Pancreas (tissue), 10 donors: ENCODE results near the gene COL13A1. TPM values are rescaled to one million over a fixed set of nuclear protein-coding genes. Genes with fewer than 3 reads are reported as not detected.
A peak's percentile ranks its signal among the peaks of the same experiment; 100 is the strongest.

Experiments
- ATAC-seq, 4 donors: fragments of 200-7000 bp; cut with Tn5 transposase; one replicate each; pipeline versions ENCODE4 v1.8.0 to v1.9.1; 2020; ENCODE audit warnings: mild to moderate bottlenecking in 4 of 4, moderate library complexity in 4 of 4
- DNase-seq, 6 donors: peaks; one replicate each; pipeline ENCODE4 v3.0.0-alpha.2; 2020
- FAIRE-seq: peaks from 2 replicates; lab custom pipeline; 2012; peaks lifted over from hg19 to GRCh38; lab: Jason Lieb, UNC
- H3K27ac ChIP-seq, 4 donors: fragments of 200-600 bp; sonication (generic); 1 replicate in 3 of 4; 2 replicates in 1 of 4; pipeline versions ENCODE4 v1.5.0 to v1.8.0; 2020
- H3K27me3 ChIP-seq, 4 donors: fragments of 200-600 bp; one replicate each; pipeline ENCODE4 v1.8.0; 2021
- H3K36me3 ChIP-seq, 3 donors: fragments of 200-600 bp; sonication (generic) in 1 of 3; one replicate each; pipeline versions ENCODE4 v1.5.0 to v1.8.0; 2020 to 2021
- H3K4me1 ChIP-seq, 3 donors: fragments of 200-600 bp; one replicate each; pipeline ENCODE4 v1.8.0; 2021
- H3K4me3 ChIP-seq, 4 donors: fragments of 200-600 bp; sonication (generic) in 2 of 4; one replicate each; pipeline versions ENCODE4 v1.5.0 to v1.8.0; 2020 to 2021
- H3K9me3 ChIP-seq, 4 donors: fragments of 200-600 bp; one replicate each; pipeline ENCODE4 v1.8.0; 2021
- CTCF ChIP-seq, 4 donors: fragments of 200-600 bp; sonication (generic) in 3 of 4; IDR thresholded peaks; one replicate each; pipeline versions ENCODE4 v1.5.0 to v1.8.0; 2021; ENCODE audit warnings: antibody characterized with exemption in 4 of 4
- WGBS, 2 donors: extraction: QIAGEN DNeasy Blood & Tissue Kit; methylation state at CpG; one replicate each; pipeline ENCODE4 v1.1.7; 2013; 5-methylcytosine and 5-hydroxymethylcytosine counted together
- intact Hi-C, 3 donors: fragments of 100-400 bp; cut with DNase I; formaldehyde crosslinking; loops; one replicate each; pipeline versions ENCODE4 v1.11.1 to v1.14.2; 2022
- polyA plus RNA-seq, 2 donors: library from polyadenylated mRNA; stranded (reverse); fragments of 200-250 nt; gene quantifications; one replicate each; pipeline ENCODE4 v1.2.3, GENCODE V29; 2013
- total RNA-seq, 6 donors: library from RNA; stranded (reverse); fragmentation: NEBNext Ultra II Directional in 4 of 6; extraction: Animal tissue kit (Norgen Biotek cat#: 25700) in 4 of 6; gene quantifications; one replicate each; pipeline versions ENCODE4 v1.2.1 to v1.2.4, GENCODE V29; 2021 to 2023
- donor health status: healthy with polysubstance abuse.
- donor health status: DM: no; HTN: no; CAD: no; lungs with moderate emphysema.
- donor health status: DM: no; HTN: no; CAD: no.
- donor health status: control.
- donor health status: control.
- donor health status: Bipolar disorder and iron deficiency.
- donor health status: DM: yes; HTN: yes; CAD: no.
- donor health status: DM: no; HTN: no; CAD: no.
- donor health status: DM: no; HTN: no; CAD: no.
- donor health status: DM: yes; HTN: yes; CAD: no.

The COL13A1 gene
- total and polyA plus RNA-seq, 8 donors, result 0.35 to 11.7 (median 0.92) TPM

- Histone ChIP-seq H3K4me3 (no peak overlapping the region), H3K9me3 (no peaks in the 10 kb centered on the region), H3K27me3 (no peaks in the 10 kb centered on the region), H3K36me3 (no peaks in the 10 kb centered on the region), H3K27ac (no peak overlapping the region), H3K4me1 (no peaks in the 10 kb centered on the region)
- peak in 2 of 4 donors; percentile 17 to 36 for TF ChIP-seq CTCF (IDR thresholded peaks at IDR 0.05)
- intact Hi-C loops, result no loop called here
- 74 to 75% methylated on average over 8 of the region's 8 CpGs for WGBS, 2 donors
- ATAC-seq (no peak), FAIRE-seq (no peak), DNase-seq (no peak)
Measured at GRCh38 chr10:69885379-69886013, 83.8 kb downstream of the COL13A1 start.

GRCh38 chr10:69888882-69889584 is 87.3 kb downstream of the COL13A1 start:
- no peak for TF ChIP-seq CTCF (IDR thresholded peaks at IDR 0.05)
- Histone ChIP-seq H3K4me1 (no peaks in the 10 kb centered on the region), H3K27me3 (no peaks in the 10 kb centered on the region), H3K9me3 (no peaks in the 10 kb centered on the region), H3K36me3 (no peaks in the 10 kb centered on the region), H3K4me3 (no peak overlapping the region), H3K27ac (no peak overlapping the region)
- FAIRE-seq, result no peak
- no peak for DNase-seq
- intact Hi-C loops, result no loop called here
- WGBS, 2 donors, result 73 to 80% methylated on average over 12 of the region's 12 CpGs
- ATAC-seq, result no peak

GRCh38 chr10:69890065-69890847 is 88.5 kb downstream of the COL13A1 start:
- no peak for TF ChIP-seq CTCF (IDR thresholded peaks at IDR 0.05)
- Histone ChIP-seq H3K27ac (no peak overlapping the region), H3K36me3 (no peaks in the 10 kb centered on the region), H3K4me3 (no peak overlapping the region), H3K9me3 (no peaks in the 10 kb centered on the region), H3K4me1 (no peaks in the 10 kb centered on the region), H3K27me3 (no peaks in the 10 kb centered on the region)
- ATAC-seq (peak in 1 of 4 donors; percentile 34), FAIRE-seq (no peak), DNase-seq (no peak)
- WGBS, 2 donors, result 67 to 70% methylated on average over 6 to 7 of the region's 7 CpGs
- intact Hi-C loops, result no loop called here

- ATAC-seq (no peak), DNase-seq (no peak), FAIRE-seq (no peak)
- Histone ChIP-seq H3K4me3 (no peak overlapping the region), H3K4me1 (no peaks in the 10 kb centered on the region), H3K27ac (no peak overlapping the region), H3K36me3 (no peaks in the 10 kb centered on the region), H3K27me3 (no peaks in the 10 kb centered on the region), H3K9me3 (no peaks in the 10 kb centered on the region)
- intact Hi-C loops, result no loop called here
- 92 to 98% methylated on average over 9 of the region's 9 CpGs for WGBS, 2 donors
- no peak for TF ChIP-seq CTCF (IDR thresholded peaks at IDR 0.05)
Measured at GRCh38 chr10:69891057-69891617, 89.4 kb downstream of the COL13A1 start.
